NCI-H2171 treated with DMSO at 0.1 percent for 48 hours (cell line): ENCODE measurements around the gene COL6A2.
"Not testable (repeated sequence)": the region's sequence is repeated elsewhere in the genome, so short reads cannot be mapped to it uniquely, and the experiment has no call there.

Experiments
- DNase-seq: peaks from one replicate; lab custom pipeline; 2025; lab: John Stamatoyannopoulos, UW

The COL6A2 gene

GRCh38 chr21:46079352-46080170 is 18.4 kb upstream of the COL6A2 start:
- DNase-seq = no peak

GRCh38 chr21:46080171-46081021 is 17.5 kb upstream of the COL6A2 start:
- no peak for DNase-seq

GRCh38 chr21:46081022-46081861 is 16.7 kb upstream of the COL6A2 start:
- no peak for DNase-seq

- no peak for DNase-seq
These were observed 15.8 kb upstream of the COL6A2 start for GRCh38 chr21:46081862-46082712.

- DNase-seq = no peak
These were observed 15.3 kb upstream of the COL6A2 start for GRCh38 chr21:46082713-46082962.

- no peak for DNase-seq
These were observed 14.7 kb upstream of the COL6A2 start for GRCh38 chr21:46082963-46083790.

- DNase-seq = no peak
These were observed 13.9 kb upstream of the COL6A2 start for GRCh38 chr21:46083791-46084561.

GRCh38 chr21:46084709-46085108 is 13.2 kb upstream of the COL6A2 start:
- no peak for DNase-seq

- not testable (repeated sequence) for DNase-seq
These were observed 12.7 kb upstream of the COL6A2 start for GRCh38 chr21:46085259-46085658.

GRCh38 chr21:46087641-46088040 is 10.3 kb upstream of the COL6A2 start:
- DNase-seq = no peak

- DNase-seq = no peak
These were observed 9.7 kb upstream of the COL6A2 start for GRCh38 chr21:46088189-46088588.

- no peak for DNase-seq
These were observed 8.6 kb upstream of the COL6A2 start for GRCh38 chr21:46089285-46089684.

- no peak for DNase-seq
These were observed 6.8 kb upstream of the COL6A2 start for GRCh38 chr21:46091118-46091517.

- DNase-seq = no peak
These were observed 6.3 kb upstream of the COL6A2 start for GRCh38 chr21:46091631-46092025.

- DNase-seq = no peak
These were observed 5.7 kb upstream of the COL6A2 start for GRCh38 chr21:46092026-46092764.

GRCh38 chr21:46092811-46093667 is 4.9 kb upstream of the COL6A2 start:
- no peak for DNase-seq

- DNase-seq = no peak
These were observed 4.1 kb upstream of the COL6A2 start for GRCh38 chr21:46093668-46094400.
